Astrocyte (in vitro differentiated cells and primary cell): ENCODE measurements around the gene SIRPB1.

Experiments used
- EZH2 ChIP-seq: IDR thresholded peaks from 2 replicates; pipeline ENCODE4 v1.6.1; 2012; ENCODE audit warnings: mild to moderate bottlenecking, low read length, inconsistent platforms; ENCODE audit not compliant: insufficient read depth
- TF ChIP-seq, protein P1 (sequence below): IDR thresholded peaks from 2 replicates; pipeline ENCODE4 v1.5.1; 2011; ENCODE audit warnings: low read depth, mild to moderate bottlenecking, inconsistent platforms, low read length, moderate library complexity; ENCODE audit not compliant: insufficient read depth

DNA sequence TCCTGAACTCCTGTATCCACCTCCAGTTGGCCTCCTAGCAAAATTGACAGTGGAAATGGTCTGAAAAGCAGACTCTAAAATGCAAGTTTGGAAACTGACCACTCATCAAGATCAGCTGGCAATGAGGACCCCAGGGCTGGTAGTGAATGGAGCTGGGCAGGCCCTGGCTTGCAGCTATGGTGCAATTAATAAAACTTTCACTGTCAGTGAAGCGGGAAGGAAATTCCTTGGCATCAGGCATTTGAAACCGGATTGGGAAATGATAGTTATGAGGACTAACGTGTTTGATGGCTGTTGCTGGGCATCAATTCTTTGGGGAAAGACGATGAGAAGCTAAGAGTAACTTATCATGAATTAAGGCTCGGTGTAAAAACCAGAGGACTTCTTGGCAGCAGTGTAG, 19.1 kb downstream of the SIRPB1 start:
- TF ChIP-seq, protein P1, sequence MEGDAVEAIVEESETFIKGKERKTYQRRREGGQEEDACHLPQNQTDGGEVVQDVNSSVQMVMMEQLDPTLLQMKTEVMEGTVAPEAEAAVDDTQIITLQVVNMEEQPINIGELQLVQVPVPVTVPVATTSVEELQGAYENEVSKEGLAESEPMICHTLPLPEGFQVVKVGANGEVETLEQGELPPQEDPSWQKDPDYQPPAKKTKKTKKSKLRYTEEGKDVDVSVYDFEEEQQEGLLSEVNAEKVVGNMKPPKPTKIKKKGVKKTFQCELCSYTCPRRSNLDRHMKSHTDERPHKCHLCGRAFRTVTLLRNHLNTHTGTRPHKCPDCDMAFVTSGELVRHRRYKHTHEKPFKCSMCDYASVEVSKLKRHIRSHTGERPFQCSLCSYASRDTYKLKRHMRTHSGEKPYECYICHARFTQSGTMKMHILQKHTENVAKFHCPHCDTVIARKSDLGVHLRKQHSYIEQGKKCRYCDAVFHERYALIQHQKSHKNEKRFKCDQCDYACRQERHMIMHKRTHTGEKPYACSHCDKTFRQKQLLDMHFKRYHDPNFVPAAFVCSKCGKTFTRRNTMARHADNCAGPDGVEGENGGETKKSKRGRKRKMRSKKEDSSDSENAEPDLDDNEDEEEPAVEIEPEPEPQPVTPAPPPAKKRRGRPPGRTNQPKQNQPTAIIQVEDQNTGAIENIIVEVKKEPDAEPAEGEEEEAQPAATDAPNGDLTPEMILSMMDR = no peak
- no peak for TF ChIP-seq EZH2
